IMR-90 (cell line): ENCODE data around the gene SETX. TPM values are rescaled to one million over a fixed set of nuclear protein-coding genes. Genes with fewer than 3 reads are reported as not detected.

Source experiments
- ATAC-seq: fragments of 200-7000 bp; cut with Tn5 transposase; 2 replicates; pipeline ENCODE4 v1.9.1; 2020; ENCODE audit warnings: low read depth, mild to moderate bottlenecking, moderate library complexity
- BruUV-seq: library from RNA; stranded (reverse); fragments of 400-500 nt; replicated peaks from 2 replicates; lab custom pipeline; 2021; lab: Mats Ljungman, UMichigan
- CTCF ChIA-PET: fragments of 300-600 bp; formaldehyde crosslinking; extraction: SDS; loops from one replicate; lab custom pipeline; 2021; ENCODE audit warnings: antibody characterized with exemption; lab: Yijun Ruan, JAX
- POLR2A ChIA-PET: fragments of 300-600 bp; sonication (Branson Sonifier 250); formaldehyde crosslinking; loops from one replicate; lab custom pipeline; 2022; ENCODE audit warnings: antibody characterized with exemption; ENCODE audit not compliant: unreplicated experiment; lab: Charles Lee
- DNase-seq: peaks from one replicate; pipeline ENCODE4 v3.0.0; 2013
- H2AFZ ChIP-seq: replicated peaks from 2 replicates; pipeline ENCODE3; 2013; ENCODE audit warnings: low read length, mild to moderate bottlenecking; ENCODE audit not compliant: poor library complexity
- H2AK5ac ChIP-seq: 2 replicates; pipeline ENCODE4 v1.6.1; 2013; ENCODE audit warnings: low read depth, low read length, inconsistent platforms
- H2AK9ac ChIP-seq: replicated peaks from 2 replicates; pipeline ENCODE3; 2013; ENCODE audit warnings: mild to moderate bottlenecking, low read depth, low read length, moderate library complexity; ENCODE audit not compliant: poor library complexity
- H2BK120ac ChIP-seq: 2 replicates; pipeline ENCODE4 v1.6.1; 2013; ENCODE audit warnings: low read depth, low read length, inconsistent platforms
- H2BK15ac ChIP-seq: 3 replicates; pipeline ENCODE4 v1.6.1; 2013; ENCODE audit warnings: low read depth, low read length, inconsistent platforms
- H2BK20ac ChIP-seq: 2 replicates; pipeline ENCODE4 v1.6.1; 2013; ENCODE audit warnings: low read depth, mild to moderate bottlenecking, inconsistent platforms, low read length, moderate library complexity
- H2BK5ac ChIP-seq: 2 replicates; pipeline ENCODE4 v1.6.1; 2013; ENCODE audit warnings: mild to moderate bottlenecking, low read depth, low read length, inconsistent platforms; ENCODE audit not compliant: poor library complexity, severe bottlenecking
- H3K14ac ChIP-seq: replicated peaks from 2 replicates; pipeline ENCODE4 v1.6.1; 2013; ENCODE audit warnings: low read depth, low read length, inconsistent platforms
- H3K18ac ChIP-seq: 2 replicates; pipeline ENCODE4 v1.6.1; 2013; ENCODE audit warnings: low read depth, low read length, control low read depth
- H3K23ac ChIP-seq: 2 replicates; pipeline ENCODE4 v1.6.1; 2013; ENCODE audit warnings: low read depth, low read length, inconsistent platforms
- H3K27ac ChIP-seq: 2 replicates; pipeline ENCODE4 v1.5.1; 2013; ENCODE audit warnings: mild to moderate bottlenecking, control low read depth, low read length; ENCODE audit not compliant: insufficient read depth
- H3K27me3 ChIP-seq: 2 replicates; pipeline ENCODE4 v1.6.1; 2013; ENCODE audit warnings: low read length; ENCODE audit not compliant: control insufficient read depth, insufficient read depth
- H3K36me3 ChIP-seq: 2 replicates; pipeline ENCODE4 v1.6.1; 2013; ENCODE audit warnings: low read length, mixed read lengths; ENCODE audit not compliant: control insufficient read depth, insufficient read depth
- H3K4ac ChIP-seq: 2 replicates; pipeline ENCODE4 v1.6.1; 2013; ENCODE audit warnings: low read depth, low read length, inconsistent platforms
- H3K4me1 ChIP-seq: 2 replicates; pipeline ENCODE4 v1.6.1; 2013; ENCODE audit warnings: low read length, mixed read lengths; ENCODE audit not compliant: control insufficient read depth, insufficient read depth
- H3K4me2 ChIP-seq: 2 replicates; pipeline ENCODE4 v1.6.1; 2013; ENCODE audit warnings: low read depth, mild to moderate bottlenecking, control low read depth, low read length, moderate library complexity
- H3K4me3 ChIP-seq: 2 replicates; pipeline ENCODE4 v1.5.1; 2013; ENCODE audit warnings: low read depth, mild to moderate bottlenecking, control low read depth, low read length, moderate library complexity; ENCODE audit not compliant: insufficient read depth
- H3K56ac ChIP-seq: 2 replicates; pipeline ENCODE4 v1.6.1; 2013; ENCODE audit warnings: low read length, inconsistent platforms; ENCODE audit not compliant: insufficient read depth; ENCODE audit errors: extremely low read depth
- H3K79me1 ChIP-seq, 2 experiments: 2 replicates each; pipeline ENCODE4 v1.6.1; 2013; ENCODE audit warnings: low read length in 2 of 2, inconsistent platforms in 1 of 2, low read depth in 1 of 2
- H3K9ac ChIP-seq: 2 replicates; pipeline ENCODE4 v1.6.1; 2013; ENCODE audit warnings: low read depth, low read length, control low read depth
- H3K9me1 ChIP-seq: 2 replicates; pipeline ENCODE4 v1.6.1; 2013; ENCODE audit warnings: low read length, inconsistent platforms; ENCODE audit not compliant: insufficient read depth
- H3K9me3 ChIP-seq: 2 replicates; pipeline ENCODE4 v1.6.1; 2013; ENCODE audit warnings: low read length; ENCODE audit not compliant: control insufficient read depth, insufficient read depth
- H4K20me1 ChIP-seq: 2 replicates; pipeline ENCODE4 v1.6.1; 2013; ENCODE audit warnings: low read length, inconsistent platforms; ENCODE audit not compliant: insufficient read depth
- H4K5ac ChIP-seq: 2 replicates; pipeline ENCODE4 v1.6.1; 2013; ENCODE audit warnings: mild to moderate bottlenecking, low read depth, low read length, control low read depth
- H4K8ac ChIP-seq, 2 experiments: 2 replicates each; pipeline ENCODE4 v1.6.1; 2013; ENCODE audit warnings: low read depth in 2 of 2, low read length in 2 of 2, control low read depth in 1 of 2, inconsistent platforms in 1 of 2
- H4K91ac ChIP-seq: 2 replicates; pipeline ENCODE4 v1.6.1; 2013; ENCODE audit warnings: low read depth, low read length, inconsistent platforms; ENCODE audit not compliant: insufficient read depth
- BHLHE40 ChIP-seq: fragments of 150-350 bp; IDR thresholded peaks from 2 replicates; pipeline ENCODE4 v1.6.1; 2016; ENCODE audit warnings: mild to moderate bottlenecking, low read depth, low read length
- CEBPB ChIP-seq: IDR thresholded peaks from 2 replicates; pipeline ENCODE4 v1.6.1; 2012; ENCODE audit warnings: low read depth, low read length, improper control_type of control experiment
- CHD1 ChIP-seq: IDR thresholded peaks from 2 replicates; pipeline ENCODE4 v1.6.1; 2012; ENCODE audit warnings: low read depth, low read length, improper control_type of control experiment
- CTCF ChIP-seq: conservative IDR thresholded peaks from 2 replicates; pipeline ENCODE4 v1.5.1; 2012; ENCODE audit warnings: mild to moderate bottlenecking, low read depth, low read length, improper control_type of control experiment
- FOS ChIP-seq: fragments of 150-350 bp; IDR thresholded peaks from 2 replicates; pipeline ENCODE4 v1.6.1; 2016; ENCODE audit warnings: low read depth, low read length
- MAFK ChIP-seq: IDR thresholded peaks from 2 replicates; pipeline ENCODE4 v1.6.1; 2012; ENCODE audit warnings: low read depth, low read length, improper control_type of control experiment
- MAZ ChIP-seq: IDR thresholded peaks from 2 replicates; pipeline ENCODE4 v1.6.1; 2012; ENCODE audit warnings: low read depth, mild to moderate bottlenecking, low read length, improper control_type of control experiment, moderate library complexity, borderline replicate concordance
- MXI1 ChIP-seq: IDR thresholded peaks from 2 replicates; pipeline ENCODE4 v1.6.1; 2012; ENCODE audit warnings: low read depth, mild to moderate bottlenecking, low read length, moderate library complexity, borderline replicate concordance
- NFE2L2 ChIP-seq: fragments of 150-350 bp; IDR thresholded peaks from 2 replicates; pipeline ENCODE4 v1.6.1; 2016; ENCODE audit warnings: low read depth, mild to moderate bottlenecking, low read length
- POLR2A ChIP-seq: IDR thresholded peaks from 2 replicates; pipeline ENCODE4 v1.6.1; 2012; ENCODE audit warnings: mild to moderate bottlenecking, low read depth, low read length
- RAD21 ChIP-seq: IDR thresholded peaks from 2 replicates; pipeline ENCODE4 v1.6.1; 2012; ENCODE audit warnings: low read length, improper control_type of control experiment
- RCOR1 ChIP-seq: IDR thresholded peaks from 2 replicates; pipeline ENCODE4 v1.6.1; 2012; ENCODE audit warnings: mild to moderate bottlenecking, low read length, improper control_type of control experiment; ENCODE audit not compliant: insufficient replicate concordance
- RFX5 ChIP-seq: IDR thresholded peaks from 2 replicates; pipeline ENCODE4 v1.8.0; 2012; ENCODE audit warnings: low read depth, mild to moderate bottlenecking, low read length, moderate library complexity
- SMC3 ChIP-seq: fragments of 150-350 bp; IDR thresholded peaks from 2 replicates; pipeline ENCODE4 v1.6.1; 2016; ENCODE audit warnings: low read depth, mild to moderate bottlenecking, antibody characterized with exemption, low read length, moderate library complexity
- USF2 ChIP-seq: fragments of 150-350 bp; IDR thresholded peaks from 2 replicates; pipeline ENCODE4 v1.6.1; 2017; ENCODE audit warnings: mild to moderate bottlenecking, antibody characterized with exemption, low read length, low read depth
- WGBS, 2 experiments: methylation state at CpG; one replicate each; pipeline versions ENCODE4 v1.1.5 to v1.1.7; 2013; ENCODE audit warnings: missing lambda C conversion rate in 2 of 2; ENCODE audit not compliant: insufficient read length in 1 of 2; ENCODE audit errors: extremely low coverage in 2 of 2; 5-methylcytosine and 5-hydroxymethylcytosine counted together
- dilution Hi-C: fragments of 300-500 bp; cut with HindIII; formaldehyde crosslinking; loops from one replicate; pipeline ENCODE4 v1.14.3; 2018; ENCODE audit warnings: low sequenced_read_pairs; ENCODE audit not compliant: unreplicated experiment
- in situ Hi-C: fragments of 300-500 bp; cut with MboI; formaldehyde crosslinking; loops from 3 replicates; pipeline ENCODE4 v1.14.3; 2019; ENCODE audit warnings: low sequenced_read_pairs, inconsistent platforms, mixed read lengths
- intact Hi-C: fragments of 100-400 bp; cut with micrococcal nuclease; formaldehyde crosslinking; loops from 2 replicates; pipeline ENCODE4 v1.10.0; 2022
- polyA plus RNA-seq, 3 experiments: library from polyadenylated mRNA; depleted of rRNA; stranded (reverse); fragments of >200 nt; gene quantifications; 2 replicates each; pipeline ENCODE4 v1.2.3, GENCODE V29; 2012; ENCODE audit warnings: low replicate concordance in 1 of 3
- total RNA-seq: library from RNA; depleted of rRNA; stranded (reverse); fragments of >200 nt; gene quantifications from 2 replicates; pipeline ENCODE4 v1.2.3, GENCODE V29; 2012
- TF ChIP-seq, protein P1 (sequence below): fragments of 150-350 bp; IDR thresholded peaks from 2 replicates; pipeline ENCODE4 v1.6.1; 2016; ENCODE audit warnings: low read depth, mild to moderate bottlenecking, low read length, moderate library complexity, borderline replicate concordance

Gene SETX
- total and polyA plus RNA-seq, 2 of the 4 experiments (the other 2 are of a cell fraction): 13.1 to 55.0 TPM

DNA sequence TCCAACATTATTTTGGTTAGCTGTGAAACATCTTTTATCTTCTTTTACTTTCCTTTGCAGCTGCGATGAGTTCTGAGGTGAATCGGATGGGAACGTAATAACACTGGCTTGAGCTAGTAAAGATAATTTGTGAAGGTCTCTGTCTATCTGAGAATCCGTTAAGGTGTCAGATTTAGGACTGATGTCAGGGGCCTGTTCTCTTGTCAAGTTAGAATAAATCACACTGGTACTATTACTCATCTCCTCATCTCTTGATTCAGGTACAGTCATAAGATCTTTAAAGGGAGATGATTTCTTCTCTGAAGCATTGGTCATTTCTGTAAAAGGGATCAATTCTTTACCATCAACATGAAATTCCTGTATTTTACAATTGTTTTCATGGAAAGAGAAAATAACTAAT, 26.2 kb downstream of the SETX start:
- H4K8ac ChIP-seq: no peak overlapping the region
- H4K20me1 ChIP-seq: 0 out of 2 replicates have a peak, but pooled peaks cover 1% of the 10 kb centered on the region
- no peak overlapping the region for H3K14ac ChIP-seq
- H3K23ac ChIP-seq: no peak overlapping the region
- no peak overlapping the region for H4K5ac ChIP-seq
- no peak overlapping the region for H2BK5ac ChIP-seq
- BruUV-seq: no TSS peak
- no peak for DNase-seq
- H3K9ac ChIP-seq: no peak overlapping the region
- ATAC-seq: no peak
- H3K79me1 ChIP-seq: peaks cover 17 to 38% of the 10 kb centered on the region in 2 experiments
- no peaks in the 10 kb centered on the region for H3K9me3 ChIP-seq
- no peak overlapping the region for H2BK20ac ChIP-seq
- H2AFZ ChIP-seq: no peak overlapping the region
- no peak for TF ChIP-seq BHLHE40
- no peak for TF ChIP-seq MAZ
- TF ChIP-seq, protein P1, sequence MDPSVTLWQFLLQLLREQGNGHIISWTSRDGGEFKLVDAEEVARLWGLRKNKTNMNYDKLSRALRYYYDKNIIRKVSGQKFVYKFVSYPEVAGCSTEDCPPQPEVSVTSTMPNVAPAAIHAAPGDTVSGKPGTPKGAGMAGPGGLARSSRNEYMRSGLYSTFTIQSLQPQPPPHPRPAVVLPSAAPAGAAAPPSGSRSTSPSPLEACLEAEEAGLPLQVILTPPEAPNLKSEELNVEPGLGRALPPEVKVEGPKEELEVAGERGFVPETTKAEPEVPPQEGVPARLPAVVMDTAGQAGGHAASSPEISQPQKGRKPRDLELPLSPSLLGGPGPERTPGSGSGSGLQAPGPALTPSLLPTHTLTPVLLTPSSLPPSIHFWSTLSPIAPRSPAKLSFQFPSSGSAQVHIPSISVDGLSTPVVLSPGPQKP: no peak
- no peak for TF ChIP-seq POLR2A
- TF ChIP-seq CEBPB: no peak
- no peak for TF ChIP-seq SMC3
- no peak for TF ChIP-seq RFX5
- no peak for TF ChIP-seq FOS
- no peak for TF ChIP-seq CTCF
- TF ChIP-seq USF2: no peak
- TF ChIP-seq RAD21: no peak
- no peak for TF ChIP-seq MXI1
- no peak for TF ChIP-seq MAFK
- no peak for TF ChIP-seq RCOR1
- TF ChIP-seq CHD1: no peak
- TF ChIP-seq NFE2L2: no peak
- no peak overlapping the region for H3K4me3 ChIP-seq
- H3K4me2 ChIP-seq: no peak overlapping the region
- no peak overlapping the region for H3K4ac ChIP-seq
- no peaks in the 10 kb centered on the region for H3K4me1 ChIP-seq
- no peak overlapping the region for H2BK120ac ChIP-seq
- H3K27me3 ChIP-seq: no peaks in the 10 kb centered on the region
- H2BK15ac ChIP-seq: no peak overlapping the region
- ChIA-PET POLR2A (no interaction called here), CTCF (no interaction called here)
- no CpG with 5 or more reads among the region's 4 CpGs for WGBS, 2 experiments
- H3K27ac ChIP-seq: no peak overlapping the region
- H4K91ac ChIP-seq: no peak overlapping the region
- dilution Hi-C loops: no loop called here
- no peaks in the 10 kb centered on the region; the same call in 1 of the 2 replicates for H3K9me1 ChIP-seq
- H2AK9ac ChIP-seq: no peak overlapping the region
- intact Hi-C loops: no loop called here
- peaks cover 29% of the 10 kb centered on the region for H3K36me3 ChIP-seq
- no peak overlapping the region for H3K18ac ChIP-seq
- no peak overlapping the region for H3K56ac ChIP-seq
- no peak overlapping the region for H2AK5ac ChIP-seq
- in situ Hi-C loops: loop anchor here (25.0 kb wide), 1 partner anchor 1191 kb away; the partner anchor contains the start of gene NUP214
